NB4 (cell line): ENCODE data around the gene BID.

ENCODE experiments used
- POLR2A ChIP-seq: IDR thresholded peaks from 2 replicates; pipeline ENCODE4 v1.6.1; 2011; ENCODE audit warnings: mild to moderate bottlenecking; ENCODE audit not compliant: insufficient read length; ENCODE audit errors: extremely low read depth
- TF ChIP-seq, protein P1 (sequence below): IDR thresholded peaks from one replicate; pipeline ENCODE4 v1.5.1; 2012; ENCODE audit warnings: low read depth, low read length

DNA sequence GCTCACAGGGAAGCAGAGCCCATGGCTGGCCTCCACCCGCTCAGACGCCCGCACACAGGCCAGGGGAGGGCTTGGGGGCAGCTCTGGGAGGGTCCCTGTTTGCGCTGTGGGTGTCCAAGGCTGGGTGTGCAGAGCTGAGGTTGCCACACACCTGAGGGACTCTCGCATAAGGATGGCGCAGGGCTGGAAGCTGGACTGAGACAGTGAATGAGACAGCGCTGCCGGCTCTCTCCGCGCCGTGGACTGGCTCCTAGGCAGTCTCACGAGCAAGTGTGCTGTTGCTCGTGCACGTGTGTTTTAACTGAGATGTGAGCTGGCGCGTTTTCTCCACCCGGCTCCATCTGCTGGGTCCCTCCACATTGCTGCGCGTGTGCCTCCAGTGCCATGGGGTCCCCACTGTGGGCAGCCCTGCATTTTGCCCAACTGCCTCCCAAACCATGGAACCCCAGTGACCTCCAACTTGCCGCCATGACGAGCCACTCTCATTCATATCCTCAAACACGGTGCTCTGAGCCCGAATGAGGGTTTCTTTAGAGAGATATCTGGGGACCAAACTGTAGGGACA, 4.2 kb upstream of the BID start:
- TF ChIP-seq, protein P1, sequence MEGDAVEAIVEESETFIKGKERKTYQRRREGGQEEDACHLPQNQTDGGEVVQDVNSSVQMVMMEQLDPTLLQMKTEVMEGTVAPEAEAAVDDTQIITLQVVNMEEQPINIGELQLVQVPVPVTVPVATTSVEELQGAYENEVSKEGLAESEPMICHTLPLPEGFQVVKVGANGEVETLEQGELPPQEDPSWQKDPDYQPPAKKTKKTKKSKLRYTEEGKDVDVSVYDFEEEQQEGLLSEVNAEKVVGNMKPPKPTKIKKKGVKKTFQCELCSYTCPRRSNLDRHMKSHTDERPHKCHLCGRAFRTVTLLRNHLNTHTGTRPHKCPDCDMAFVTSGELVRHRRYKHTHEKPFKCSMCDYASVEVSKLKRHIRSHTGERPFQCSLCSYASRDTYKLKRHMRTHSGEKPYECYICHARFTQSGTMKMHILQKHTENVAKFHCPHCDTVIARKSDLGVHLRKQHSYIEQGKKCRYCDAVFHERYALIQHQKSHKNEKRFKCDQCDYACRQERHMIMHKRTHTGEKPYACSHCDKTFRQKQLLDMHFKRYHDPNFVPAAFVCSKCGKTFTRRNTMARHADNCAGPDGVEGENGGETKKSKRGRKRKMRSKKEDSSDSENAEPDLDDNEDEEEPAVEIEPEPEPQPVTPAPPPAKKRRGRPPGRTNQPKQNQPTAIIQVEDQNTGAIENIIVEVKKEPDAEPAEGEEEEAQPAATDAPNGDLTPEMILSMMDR = no peak
- TF ChIP-seq POLR2A = no peak
